GM21737 (cell line): ENCODE data around the gene ARPC4.
"Not testable (repeated sequence)": the region's sequence is repeated elsewhere in the genome, so short reads cannot be mapped to it uniquely, and the experiment has no call there.

Experiments used
- ATAC-seq: cut with Tn5 transposase; IDR thresholded peaks from one replicate; pipeline ENCODE4 v1.9.1; 2021; ENCODE audit warnings: mild to moderate bottlenecking, moderate library complexity; ENCODE audit not compliant: unreplicated experiment

The ARPC4 gene

DNA sequence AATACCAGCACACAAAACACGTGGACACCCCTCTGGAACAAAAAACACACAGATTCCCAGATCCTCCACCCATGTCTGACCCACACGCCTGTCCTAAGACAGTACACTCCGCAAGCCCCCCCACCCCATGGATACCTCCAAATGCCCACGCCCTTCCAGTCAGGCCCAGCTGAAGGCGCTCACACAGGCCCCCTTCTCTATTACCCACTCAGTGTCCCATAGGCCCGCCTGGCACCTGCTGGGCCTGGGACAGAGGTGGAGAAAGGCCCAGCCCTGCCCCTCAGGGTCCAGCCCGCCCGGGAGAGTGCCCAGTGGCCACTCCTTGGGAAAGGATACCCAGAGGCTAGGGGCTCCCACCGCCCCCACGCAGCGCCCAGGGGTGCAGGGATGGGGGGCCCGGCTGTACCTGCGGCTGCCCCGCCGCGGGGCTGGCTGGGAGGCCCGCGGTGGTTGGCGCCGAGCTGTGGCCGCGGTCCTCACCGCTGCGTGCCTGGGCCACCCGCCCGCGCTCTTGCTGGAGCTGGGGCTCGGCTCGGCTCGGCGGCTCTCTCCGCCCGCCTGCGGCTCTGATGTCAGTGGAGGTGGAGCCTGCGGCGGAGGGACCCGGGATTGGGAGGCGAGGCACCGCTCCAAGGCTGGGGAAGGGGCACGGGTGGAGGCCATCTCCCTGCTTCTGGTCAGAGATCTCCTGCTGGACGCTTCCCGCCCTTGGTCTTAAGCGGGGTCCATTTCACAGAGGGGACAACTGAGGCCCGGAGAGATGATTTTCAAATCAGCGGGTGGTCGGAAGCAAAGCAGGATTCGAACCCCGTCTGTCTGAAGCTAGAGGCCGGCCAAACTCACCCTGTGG, 23.2 kb upstream of the ARPC4 start, which contains the start of gene CAMK1:
Gene CAMK1, minus strand, starts transcription at position 522 of the 850 bp plus-strand sequence. CDS start 2,198 bp downstream, outside the sequence.
- ATAC-seq, result peak; percentile 53

DNA sequence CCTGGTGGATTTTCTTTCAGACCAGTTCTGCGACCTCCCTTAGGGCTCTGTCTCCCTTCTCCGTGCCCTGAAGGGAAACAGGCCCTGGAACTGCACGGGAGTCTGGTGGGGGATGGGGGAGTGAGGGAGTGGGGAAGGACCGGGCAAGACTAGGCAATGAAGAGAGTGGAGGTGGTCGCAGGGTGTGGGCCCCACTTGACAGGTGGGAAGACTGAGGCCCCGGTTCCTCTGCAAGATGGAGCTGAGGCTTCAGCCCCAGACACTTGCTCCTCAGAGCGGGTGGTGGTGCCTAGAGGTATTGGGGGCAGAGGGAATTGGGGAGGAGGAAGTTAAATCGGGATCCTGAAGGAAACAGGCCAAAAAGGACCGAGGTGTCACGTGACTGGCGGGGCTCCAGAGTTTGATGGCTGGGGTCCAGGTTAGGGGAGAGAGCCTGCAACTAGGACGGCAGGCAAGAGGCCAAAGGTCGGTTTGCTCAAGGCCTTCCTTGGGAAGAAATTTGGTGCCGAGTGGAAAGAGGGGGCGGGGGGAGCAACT, 22.5 kb upstream of the ARPC4 start:
- ATAC-seq, result no peak

DNA sequence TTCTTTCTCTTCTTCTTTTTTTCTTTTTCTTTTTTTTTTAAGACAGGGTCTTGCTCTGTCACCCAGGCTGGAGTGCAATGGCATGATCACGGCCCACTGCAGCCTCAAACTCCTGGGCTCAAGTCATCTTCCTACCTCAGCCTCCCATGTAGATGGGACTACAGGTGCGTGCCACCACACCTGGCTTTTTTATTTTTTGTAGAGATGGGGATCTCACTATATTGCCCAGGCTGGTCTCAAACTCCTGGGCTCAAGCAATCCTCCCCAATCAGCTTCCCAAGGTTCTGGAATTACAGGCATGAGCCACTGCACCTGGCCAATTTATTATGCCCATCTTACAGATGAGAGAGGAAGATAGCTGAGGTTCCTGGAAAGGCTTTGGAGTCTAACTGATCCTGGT, 21.9 kb upstream of the ARPC4 start:
- ATAC-seq, result not testable (repeated sequence)

DNA sequence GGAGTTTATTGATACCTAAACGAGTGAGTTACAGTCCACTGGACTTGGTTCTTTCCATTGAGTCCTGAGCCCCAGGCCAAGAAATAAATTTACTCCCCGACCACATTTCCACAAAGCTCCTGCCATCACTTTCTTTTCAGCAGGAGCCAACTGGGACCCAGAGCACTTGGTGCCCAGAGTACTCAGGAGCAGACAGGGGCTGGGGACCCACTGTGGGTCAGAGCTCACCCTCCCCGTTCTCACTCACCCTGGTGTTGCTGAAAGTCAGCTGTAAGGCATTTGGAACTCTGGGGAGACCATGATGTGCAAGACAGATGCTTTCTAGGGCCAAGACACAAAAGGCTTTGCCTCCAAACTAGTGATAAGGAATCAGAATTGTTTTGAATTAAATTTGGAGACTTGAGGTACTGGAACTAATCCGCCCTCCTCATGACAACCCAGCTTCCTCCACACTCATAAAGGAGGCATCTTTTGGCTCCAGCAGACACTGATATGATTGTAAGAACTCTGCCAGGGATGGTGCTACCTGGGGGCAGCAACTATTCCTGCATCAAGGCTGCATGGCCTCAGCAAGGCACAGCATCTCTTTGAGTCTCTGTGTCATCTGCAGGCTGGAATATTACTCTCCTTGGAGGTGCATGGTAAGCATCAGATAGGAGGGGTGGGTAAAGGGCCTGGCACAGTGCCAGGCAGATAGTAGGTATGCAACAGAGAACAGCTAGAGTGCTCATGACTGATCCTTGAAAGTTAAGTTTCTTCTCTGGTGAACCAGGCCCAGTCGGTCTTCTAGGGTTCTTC, 15.8 kb upstream of the ARPC4 start:
- no peak for ATAC-seq

DNA sequence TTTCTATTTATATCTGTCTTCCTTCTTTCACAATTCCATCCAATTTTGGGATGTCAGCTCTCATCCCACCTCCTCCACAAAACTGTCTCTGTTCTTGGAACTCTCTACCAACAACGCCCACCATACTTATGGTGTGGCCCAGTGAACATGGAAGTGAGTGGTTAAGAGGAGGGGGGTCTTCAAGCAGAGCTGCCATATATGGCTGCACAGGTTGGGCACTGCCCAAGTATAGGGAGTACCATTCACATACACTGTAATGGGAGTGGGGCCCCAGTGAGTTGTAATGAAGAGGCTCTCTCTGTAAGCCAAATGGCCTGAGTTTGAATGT, 15.2 kb upstream of the ARPC4 start:
- ATAC-seq, result no peak

DNA sequence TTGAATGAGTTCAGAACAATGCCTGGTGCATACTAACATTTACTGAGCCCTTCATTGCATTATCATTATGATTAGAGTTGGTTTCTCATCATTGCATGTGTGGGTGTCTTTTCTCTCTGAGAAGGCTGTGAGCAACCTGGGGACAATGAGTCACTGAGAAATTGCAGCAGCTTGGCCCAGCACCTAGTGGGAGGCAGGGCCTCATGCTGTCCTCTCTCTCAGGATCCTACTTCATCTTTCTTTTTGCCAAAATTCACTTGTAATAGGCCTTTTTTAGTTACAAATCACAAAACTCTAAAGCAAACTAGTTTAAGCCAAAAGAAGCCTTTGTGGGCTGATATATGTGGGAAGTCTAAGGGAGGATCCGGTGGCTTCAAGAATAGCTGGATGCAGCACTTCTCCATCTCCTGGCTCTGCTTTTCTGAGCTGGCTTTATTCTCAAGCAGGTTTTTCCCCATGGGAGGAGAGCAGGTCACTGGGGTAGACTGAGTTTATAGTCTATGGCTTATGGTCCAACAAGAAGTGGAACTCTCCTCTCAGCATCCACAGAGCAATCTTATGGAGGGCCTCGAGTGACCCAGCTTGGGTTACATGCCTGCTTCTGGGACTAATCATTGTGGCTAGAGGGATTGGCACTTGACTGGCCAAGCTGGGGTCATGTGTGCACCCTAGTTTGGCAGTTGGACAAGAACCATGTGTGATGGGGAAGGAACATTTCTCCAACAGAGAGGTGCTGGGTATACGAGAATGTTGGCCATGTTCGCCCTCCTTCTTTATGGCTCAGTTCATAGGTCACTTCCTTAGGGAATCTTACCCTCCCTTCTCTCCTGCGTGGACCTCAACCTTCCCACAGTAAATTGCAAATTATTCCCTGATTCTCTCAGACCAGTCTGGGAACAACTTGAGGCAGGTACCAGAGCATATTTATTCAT, 14.5 kb upstream of the ARPC4 start:
- ATAC-seq, result no peak

DNA sequence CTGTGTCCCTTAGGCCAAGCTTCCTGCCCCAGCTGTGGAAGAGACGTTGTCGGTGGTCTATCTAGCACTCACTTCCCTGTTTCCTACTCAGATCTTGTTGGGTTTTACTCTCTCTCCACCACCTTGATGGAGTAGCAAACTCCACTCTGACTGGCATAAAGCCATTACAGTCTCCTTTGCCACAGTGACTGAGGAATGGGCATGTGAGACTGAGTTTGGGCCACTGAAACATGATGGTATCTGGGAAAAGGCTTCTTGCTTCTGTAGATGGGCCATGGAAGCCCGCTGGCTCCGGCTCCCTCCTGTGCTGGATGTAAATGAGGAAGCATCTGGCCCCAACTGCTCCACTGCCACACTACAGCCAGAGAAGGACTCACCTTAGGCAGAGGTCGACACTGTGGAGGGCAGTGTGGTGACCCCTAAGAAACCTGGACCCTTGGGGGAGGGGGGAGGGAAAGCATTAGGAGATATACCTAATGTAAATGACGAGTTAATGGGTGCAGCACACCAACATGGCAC, 13.7 kb upstream of the ARPC4 start:
- ATAC-seq, result no peak

DNA sequence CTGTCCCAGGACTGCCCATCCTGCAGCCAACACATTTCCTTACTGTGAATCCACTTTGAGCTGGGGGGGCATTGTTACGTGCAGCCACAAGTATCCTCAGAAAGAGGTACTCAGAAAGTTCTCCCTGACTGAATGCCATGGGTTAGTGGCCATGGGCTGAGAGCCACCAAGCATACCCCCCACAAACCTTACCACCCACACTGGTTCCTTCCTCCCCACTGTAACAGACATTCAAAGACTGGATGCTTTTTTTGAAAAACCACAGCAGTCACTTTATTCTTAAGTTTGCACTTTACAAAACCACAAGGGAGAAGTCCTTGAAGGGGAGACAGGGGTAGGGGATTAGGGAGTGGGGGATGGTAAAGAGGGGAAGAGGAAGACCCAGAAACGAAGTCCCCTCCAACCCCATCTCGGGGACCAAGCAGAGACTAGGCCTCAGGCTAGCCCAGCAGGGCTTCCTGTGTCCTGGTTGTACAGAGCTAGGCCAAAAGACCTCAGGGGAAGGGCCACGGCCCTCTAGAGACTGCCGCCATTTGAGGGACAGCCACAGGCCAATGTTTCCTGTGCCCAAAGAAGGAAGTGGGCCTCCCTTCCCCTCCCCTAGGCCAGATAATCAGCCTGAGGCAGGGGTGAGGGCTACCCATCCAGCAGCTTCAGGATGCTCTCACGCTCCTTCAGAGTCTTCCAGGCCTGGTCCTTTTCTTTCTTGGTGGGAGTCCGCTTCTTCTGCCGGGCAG, 13.0 kb upstream of the ARPC4 start:
- ATAC-seq, result peak; percentile 54

DNA sequence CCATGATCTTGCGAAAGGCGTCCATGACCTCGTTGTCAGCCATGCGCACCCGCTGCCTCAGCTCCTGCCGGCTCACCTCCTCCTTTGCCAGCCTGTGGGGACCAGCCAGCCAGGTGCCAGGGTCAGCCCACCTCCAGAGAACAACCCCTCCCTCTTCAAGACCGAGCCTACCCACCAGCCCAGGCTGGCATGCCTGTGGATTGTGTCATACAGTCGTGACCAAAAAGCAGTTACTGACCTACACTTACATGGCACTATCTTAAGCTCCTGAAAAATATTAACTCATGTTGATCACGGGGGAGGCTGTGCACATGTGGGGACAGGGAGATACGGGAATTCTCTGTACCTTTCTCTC, 12.4 kb upstream of the ARPC4 start:
- ATAC-seq, result no peak

DNA sequence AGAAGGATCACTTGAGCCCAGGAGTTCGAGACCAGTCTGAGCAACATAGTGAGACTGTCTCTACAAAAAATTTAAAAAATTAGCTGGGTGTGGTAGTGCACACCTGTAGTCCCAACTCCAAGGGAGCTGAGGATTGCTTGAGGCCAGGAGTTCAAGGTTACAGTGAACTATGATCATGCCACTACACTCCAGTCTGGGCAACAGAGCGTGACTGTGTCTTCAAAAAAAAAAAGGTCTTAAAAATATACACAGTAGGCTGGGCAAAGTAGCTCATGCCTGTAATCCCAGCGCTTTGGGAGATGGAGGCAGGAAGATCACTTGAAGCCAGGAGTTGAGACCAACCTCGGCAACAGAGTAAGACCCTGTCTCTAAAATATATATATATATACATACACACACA, 12.0 kb upstream of the ARPC4 start:
- no peak for ATAC-seq

DNA sequence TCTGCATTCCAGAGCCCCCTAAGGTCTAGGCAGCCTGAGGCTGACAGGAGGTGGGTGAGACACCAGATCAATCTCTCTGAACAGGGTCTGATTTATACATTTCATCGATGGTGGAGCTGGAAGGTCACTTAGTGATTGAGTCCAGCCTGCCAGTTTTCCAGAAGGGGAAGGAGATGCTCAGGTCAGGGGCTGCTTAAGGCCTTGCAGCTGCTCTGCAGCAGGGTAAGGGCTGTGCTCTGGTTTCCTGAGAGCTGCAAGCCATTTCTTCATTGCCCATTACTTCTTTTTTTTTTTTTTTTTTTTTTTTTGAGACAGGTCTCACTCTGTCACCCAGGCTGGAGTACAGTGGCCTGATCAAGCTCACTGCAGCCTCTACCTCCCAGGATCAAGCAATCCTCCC, 11.3 kb upstream of the ARPC4 start:
- ATAC-seq, result no peak

DNA sequence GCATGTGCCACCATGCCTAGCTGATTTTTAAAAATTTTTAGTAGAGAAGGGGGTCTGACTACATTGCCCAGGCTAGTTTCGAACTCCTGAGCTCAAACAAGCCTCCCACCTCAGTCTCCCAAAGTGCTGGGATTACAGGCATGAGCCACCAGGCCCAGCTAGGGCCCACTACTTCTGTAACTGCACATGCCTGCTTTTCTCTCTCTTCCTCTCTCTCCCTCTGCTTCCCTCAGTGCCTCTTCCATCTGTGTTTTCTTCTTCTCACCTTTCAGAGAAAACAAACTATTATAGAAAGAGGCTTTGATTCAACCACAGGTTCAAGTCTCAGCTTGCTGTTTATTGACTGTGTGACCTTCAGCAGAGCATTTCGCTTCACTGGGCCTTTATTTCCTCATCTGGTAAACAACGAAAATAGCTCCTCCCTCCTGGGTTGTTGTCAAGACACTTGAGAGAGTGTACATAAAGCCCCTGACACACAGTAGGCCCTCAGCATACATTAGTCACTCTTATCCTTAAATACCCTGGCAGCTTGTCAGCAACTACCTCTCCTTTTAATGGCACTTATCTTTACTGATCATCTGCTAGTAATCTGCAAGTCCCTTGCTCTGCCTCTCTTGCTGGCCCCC, 10.8 kb upstream of the ARPC4 start:
- ATAC-seq, result no peak

DNA sequence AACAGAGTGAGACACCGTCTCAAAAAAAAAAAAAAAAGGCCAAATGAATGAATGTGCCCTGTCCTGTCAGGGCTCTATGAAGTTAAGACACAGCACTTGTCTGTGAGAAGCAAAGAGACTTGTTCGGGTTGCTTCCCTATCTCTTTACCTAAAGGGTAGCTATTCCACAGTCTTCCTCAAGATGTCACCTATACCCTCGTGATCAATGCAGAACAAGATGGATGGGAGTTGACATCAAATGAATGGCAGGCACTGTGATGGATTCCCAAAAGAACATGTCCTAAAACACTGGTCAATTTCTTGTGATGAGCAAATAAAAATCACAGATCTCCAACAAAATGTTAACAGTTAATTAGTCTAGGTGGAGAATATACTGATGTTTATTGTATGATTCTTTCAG, 10.1 kb upstream of the ARPC4 start:
- ATAC-seq, result no peak

DNA sequence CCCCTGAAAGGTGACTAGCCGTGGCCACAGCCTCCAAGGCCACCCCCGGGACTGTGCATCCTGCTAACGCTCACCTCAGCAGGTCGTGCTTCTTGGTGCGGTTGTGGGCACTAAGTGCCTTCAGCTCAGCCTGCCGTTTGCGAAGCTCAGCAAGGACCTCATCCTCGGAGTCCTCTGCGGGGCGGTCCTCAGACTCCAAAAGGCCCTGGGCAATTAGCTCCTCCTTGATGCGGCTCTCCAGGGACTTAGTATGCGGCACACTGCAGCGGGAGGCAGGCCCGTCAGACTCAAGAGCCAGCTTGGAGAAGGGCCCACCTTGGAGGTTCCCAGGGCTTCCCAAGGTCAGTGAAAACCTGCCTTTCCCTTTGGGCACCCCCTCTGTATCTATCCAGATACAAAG, 8.9 kb upstream of the ARPC4 start:
- ATAC-seq, result no peak

DNA sequence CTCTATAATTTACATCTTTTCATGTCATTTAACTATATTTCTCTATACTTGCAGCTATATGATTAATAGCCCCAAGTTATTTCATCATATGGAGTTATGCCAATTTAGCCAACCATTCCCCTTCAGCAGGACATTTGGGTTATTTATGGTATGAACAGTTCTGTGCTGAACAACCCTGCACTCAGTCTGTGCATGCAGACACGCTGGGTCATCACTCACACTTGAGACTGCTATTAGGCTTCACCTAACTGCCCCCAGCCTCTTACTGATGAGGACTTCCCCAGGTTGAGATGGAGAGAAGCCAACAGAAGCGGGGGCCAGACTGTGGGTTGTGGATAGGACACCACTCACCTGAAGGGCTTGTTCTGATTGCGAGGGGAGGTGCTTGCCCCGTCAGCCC, 7.9 kb upstream of the ARPC4 start:
- no peak for ATAC-seq

DNA sequence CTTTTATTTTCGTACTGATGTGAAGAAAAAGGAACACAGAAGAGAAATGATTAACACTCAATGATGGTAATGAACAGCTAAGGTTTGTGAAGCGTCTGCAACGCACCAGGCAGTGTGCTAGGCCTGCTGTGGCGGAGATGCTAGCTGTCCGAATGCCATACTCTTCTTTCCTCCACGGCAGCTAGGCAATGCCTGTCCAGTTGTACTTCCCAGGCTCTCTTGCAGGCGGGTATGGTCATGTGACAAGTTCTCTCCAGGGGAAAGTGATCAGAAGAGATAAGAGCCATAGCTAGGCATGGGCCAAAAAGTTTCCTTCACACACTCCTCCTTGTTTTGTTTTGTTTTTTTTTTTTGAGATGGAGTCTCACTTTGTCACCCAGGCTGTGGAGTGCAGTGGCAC, 7.3 kb upstream of the ARPC4 start:
- no peak for ATAC-seq

DNA sequence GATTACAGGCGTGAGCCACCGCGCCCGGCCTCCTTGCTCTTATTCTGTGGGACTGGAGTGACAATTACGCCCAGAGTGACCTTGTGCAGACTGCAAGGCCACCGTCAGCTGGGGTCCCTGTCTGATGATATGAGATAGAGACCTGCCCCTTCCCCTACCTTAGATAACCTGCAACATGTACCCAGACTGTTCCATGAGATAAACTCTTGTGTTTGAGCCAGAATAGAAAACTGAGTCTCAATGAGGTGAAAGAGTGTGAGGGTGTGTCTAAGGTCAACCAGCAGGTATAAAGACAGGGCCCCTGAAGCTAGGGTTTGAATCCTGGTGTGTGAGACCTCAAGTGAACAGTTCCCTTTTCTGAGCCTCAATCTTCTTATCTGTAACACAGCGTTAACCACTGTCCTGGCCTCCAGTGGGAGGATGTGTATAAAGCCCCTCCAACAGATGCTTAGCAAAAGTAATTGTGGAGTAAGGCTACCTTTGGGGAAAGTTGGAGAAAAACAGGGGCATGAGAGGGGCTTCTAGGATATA, 6.6 kb upstream of the ARPC4 start:
- no peak for ATAC-seq

DNA sequence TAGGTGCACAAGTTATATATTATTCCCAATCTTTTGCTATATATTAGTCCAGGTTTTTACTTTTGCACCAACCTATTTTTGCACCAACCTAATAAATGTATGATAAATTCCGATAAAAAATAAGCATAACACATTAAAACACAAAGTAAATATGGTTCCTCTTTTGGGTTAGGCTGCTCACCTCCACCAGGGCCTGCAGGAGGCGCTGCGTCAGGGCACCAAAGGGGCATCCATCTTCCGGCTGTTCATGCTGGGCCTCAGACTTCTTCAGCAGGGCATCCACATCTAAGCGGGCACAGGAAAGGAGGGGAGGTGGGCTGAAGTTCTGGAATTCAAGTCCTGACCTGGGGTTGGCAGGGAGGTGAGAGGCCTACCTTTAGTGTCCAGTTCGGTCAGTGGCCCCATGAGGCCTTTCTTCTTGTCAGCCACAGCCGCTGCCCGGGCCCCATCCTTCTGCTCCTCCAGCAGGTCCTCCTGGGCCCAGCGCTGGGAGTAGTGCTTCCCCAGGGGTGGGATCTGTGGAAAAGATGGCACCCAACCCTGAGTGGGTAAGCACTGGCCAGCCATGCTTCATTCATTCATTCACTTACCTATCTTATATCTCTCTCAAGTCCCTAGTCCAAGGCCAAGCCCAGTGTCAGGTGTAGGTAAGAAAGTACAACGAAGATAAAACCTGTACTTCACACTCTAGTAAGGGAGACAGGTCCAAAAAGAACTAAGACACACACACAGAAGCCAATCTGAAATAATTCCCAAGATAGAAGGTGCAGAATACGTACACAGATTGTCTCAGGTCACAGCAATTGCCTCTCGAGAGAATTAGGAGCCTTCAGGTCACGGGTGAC, 5.8 kb upstream of the ARPC4 start:
- ATAC-seq, result no peak
